Body of pancreas (tissue), 4 donors: Measurements from ENCODE around the gene OR1E2.

Experiments
- CTCF ChIP-seq, 7 experiments: fragments of 450-650 bp in 4 of 7; fragments of 200-600 bp in 3 of 7; sonication (generic) in 3 of 7; IDR thresholded peaks; one replicate each; pipeline ENCODE4 v1.5.1; 2016 to 2019; ENCODE audit warnings: antibody characterized with exemption in 7 of 7
- POLR2A ChIP-seq, 3 donors: fragments of 450-650 bp; IDR thresholded peaks; one replicate each; pipeline ENCODE4 v1.6.1; 2016; ENCODE audit warnings: antibody characterized with exemption in 3 of 3, mild to moderate bottlenecking in 2 of 3

GRCh38 chr17:3440451-3440850 is 6.8 kb upstream of the OR1E2 start:
- TF ChIP-seq CTCF (IDR thresholded peaks at IDR 0.05) (no peak), POLR2A (IDR thresholded peaks at IDR 0.05) (no peak)
